Measurements from ENCODE around the gene ZIC5. TPM values are rescaled to one million over a fixed set of nuclear protein-coding genes. Genes with fewer than 3 reads are reported as not detected.

The ZIC5 gene
- under 1 TPM; 0.04 to 0.07 (median 0.06) TPM for polyA plus RNA-seq (ENCODE audit: insufficient read length in 3 of 3)

GRCh38 chr13:99971576-99972189 is at the start of gene ZIC5:
Gene ZIC5 (minus strand): TSS chr13:99971767. CDS start chr13:99971603, 164 bp downstream.
- DNase-seq (ENCODE audit: low read depth in 3 of 3, low spot score in 2 of 3), result no peak

- no peak for DNase-seq (ENCODE audit: low read depth in 3 of 3, low spot score in 2 of 3)
Measured at GRCh38 chr13:100019780-100020356, 48.3 kb upstream of the ZIC5 start.

- DNase-seq (ENCODE audit: low read depth in 3 of 3, low spot score in 2 of 3), result no peak
Measured at GRCh38 chr13:100014621-100015020, 43.1 kb upstream of the ZIC5 start.

GRCh38 chr13:99998261-99998660 is 26.7 kb upstream of the ZIC5 start:
- no peak for DNase-seq (ENCODE audit: low read depth in 3 of 3, low spot score in 2 of 3)

GRCh38 chr13:99997702-99998214 is 26.2 kb upstream of the ZIC5 start:
- DNase-seq (ENCODE audit: low read depth in 3 of 3, low spot score in 2 of 3), result no peak

GRCh38 chr13:99996381-99996973 is 24.9 kb upstream of the ZIC5 start:
- no peak for DNase-seq (ENCODE audit: low read depth in 3 of 3, low spot score in 2 of 3)

GRCh38 chr13:99995589-99996380 is 24.2 kb upstream of the ZIC5 start:
- no peak for DNase-seq (ENCODE audit: low read depth in 3 of 3, low spot score in 2 of 3)

GRCh38 chr13:99995104-99995588 is 23.6 kb upstream of the ZIC5 start:
- DNase-seq (ENCODE audit: low read depth in 3 of 3, low spot score in 2 of 3), result no peak

GRCh38 chr13:99994638-99995020 is 23.1 kb upstream of the ZIC5 start:
- DNase-seq (ENCODE audit: low read depth in 3 of 3, low spot score in 2 of 3), result no peak

- no peak for DNase-seq (ENCODE audit: low read depth in 3 of 3, low spot score in 2 of 3)
Measured at GRCh38 chr13:99993660-99994637, 22.4 kb upstream of the ZIC5 start.

- DNase-seq (ENCODE audit: low read depth in 3 of 3, low spot score in 2 of 3), result no peak
Measured at GRCh38 chr13:99992949-99993351, 21.4 kb upstream of the ZIC5 start.

GRCh38 chr13:99991828-99992775 is 20.5 kb upstream of the ZIC5 start:
- DNase-seq (ENCODE audit: low read depth in 3 of 3, low spot score in 2 of 3), result no peak

GRCh38 chr13:99991013-99991827 is 19.7 kb upstream of the ZIC5 start:
- DNase-seq (ENCODE audit: low read depth in 3 of 3, low spot score in 2 of 3), result no peak

GRCh38 chr13:99990126-99990977 is 18.8 kb upstream of the ZIC5 start:
- no peak for DNase-seq (ENCODE audit: low read depth in 3 of 3, low spot score in 2 of 3)

- no peak for DNase-seq (ENCODE audit: low read depth in 3 of 3, low spot score in 2 of 3)
Measured at GRCh38 chr13:99989276-99990125, 17.9 kb upstream of the ZIC5 start.

Measured in right renal cortex interstitium (tissue), 3 donors.